Activated CD4-positive, alpha-beta T cell treated with anti-CD3 and anti-CD28 coated beads, Interleukin-2, Interleukin-4, amounts not matched to agents 100 ng/mL and 50 ng/mL, durations not matched to agents 16 hours and 8 hours (primary cell): ENCODE data around the gene RNF144A.
"Not testable (repeated sequence)": the region's sequence is repeated elsewhere in the genome, so short reads cannot be mapped to it uniquely, and the experiment has no call there.

Source experiments
- DNase-seq: peaks from one replicate; pipeline ENCODE4 v3.0.0-alpha.2; 2020; ENCODE audit warnings: low spot score

The RNF144A gene, protein sequence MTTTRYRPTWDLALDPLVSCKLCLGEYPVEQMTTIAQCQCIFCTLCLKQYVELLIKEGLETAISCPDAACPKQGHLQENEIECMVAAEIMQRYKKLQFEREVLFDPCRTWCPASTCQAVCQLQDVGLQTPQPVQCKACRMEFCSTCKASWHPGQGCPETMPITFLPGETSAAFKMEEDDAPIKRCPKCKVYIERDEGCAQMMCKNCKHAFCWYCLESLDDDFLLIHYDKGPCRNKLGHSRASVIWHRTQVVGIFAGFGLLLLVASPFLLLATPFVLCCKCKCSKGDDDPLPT

GRCh38 chr2:6917071-6917760 lies at the start of gene RNF144A:
Gene RNF144A (plus strand): TSS chr2:6917412. CDS start chr2:6996927, 79,515 bp downstream.
- DNase-seq, result peak; percentile 58

DNA sequence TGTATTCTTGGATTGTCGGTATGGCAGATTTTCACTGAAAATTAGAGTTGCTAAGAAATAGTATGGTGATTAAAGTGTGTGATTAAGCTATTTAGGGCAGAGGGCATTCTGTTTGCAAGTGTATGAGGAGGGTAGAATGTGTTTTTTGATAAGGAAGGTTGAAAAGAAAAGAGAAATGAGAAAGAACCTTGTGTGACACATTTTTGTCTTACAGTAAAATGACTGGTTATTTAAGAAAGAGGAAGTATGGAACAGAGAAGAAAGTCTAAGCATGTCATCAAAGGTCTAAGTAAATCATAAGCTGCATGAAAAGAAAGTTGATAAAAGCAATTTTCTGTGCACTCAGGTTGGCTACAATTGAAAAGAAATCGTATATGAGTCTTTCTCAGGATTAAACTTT lies 44.8 kb upstream of the RNF144A start:
- no peak for DNase-seq

DNA sequence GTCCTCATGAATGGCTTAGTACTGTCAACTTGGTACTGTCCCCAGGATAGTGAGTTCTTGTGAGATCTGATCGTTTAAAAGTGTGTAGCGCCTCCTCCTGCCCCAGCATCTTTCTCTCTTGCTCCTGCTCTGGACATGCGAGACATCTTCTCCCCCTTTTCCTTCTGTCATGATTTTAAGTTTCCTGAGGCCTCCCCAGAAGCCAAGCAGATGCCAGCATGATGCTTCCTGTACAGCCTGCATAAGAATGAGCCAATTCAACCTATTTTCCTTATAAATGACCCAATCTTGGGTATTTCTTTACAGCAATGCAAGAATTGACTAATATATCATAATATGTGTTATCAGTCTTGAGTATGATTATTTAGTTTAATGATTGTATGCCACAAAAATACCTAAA lies 43.2 kb upstream of the RNF144A start:
- no peak for DNase-seq

GRCh38 chr2:6876309-6876708 lies 40.9 kb upstream of the RNF144A start:
- DNase-seq, result no peak

- peak; percentile 53 for DNase-seq
Observed at GRCh38 chr2:6877402-6878304, 39.6 kb upstream of the RNF144A start, which contains the start of gene RSAD2. Gene RSAD2 (plus strand): TSS chr2:6877777. CDS start chr2:6877801, 24 bp downstream.

DNA sequence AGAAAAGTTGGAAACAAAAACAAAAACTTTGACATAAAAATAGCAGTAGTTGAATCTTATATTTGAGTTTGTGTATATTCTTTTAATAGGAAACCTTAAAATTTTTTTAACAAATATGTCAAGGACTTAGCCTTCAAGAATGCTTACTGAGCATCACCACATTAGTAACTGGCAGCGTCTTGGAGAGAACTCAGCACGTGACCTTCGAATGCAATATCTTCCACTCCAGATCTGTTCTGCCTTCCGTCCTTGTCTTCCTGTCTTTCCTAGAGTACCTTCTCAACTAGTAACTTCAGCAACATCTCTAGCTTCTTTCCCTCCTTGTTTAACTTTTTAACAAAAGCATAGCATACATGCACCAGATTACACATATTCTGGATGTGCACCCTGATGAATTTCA lies 38.7 kb upstream of the RNF144A start:
- no peak for DNase-seq

GRCh38 chr2:6879011-6879410 lies 38.2 kb upstream of the RNF144A start:
- no peak for DNase-seq

- DNase-seq, result peak; percentile 33
Observed at GRCh38 chr2:6880200-6880733, 36.9 kb upstream of the RNF144A start.

GRCh38 chr2:6881046-6881445 lies 36.2 kb upstream of the RNF144A start:
- no peak for DNase-seq

DNA sequence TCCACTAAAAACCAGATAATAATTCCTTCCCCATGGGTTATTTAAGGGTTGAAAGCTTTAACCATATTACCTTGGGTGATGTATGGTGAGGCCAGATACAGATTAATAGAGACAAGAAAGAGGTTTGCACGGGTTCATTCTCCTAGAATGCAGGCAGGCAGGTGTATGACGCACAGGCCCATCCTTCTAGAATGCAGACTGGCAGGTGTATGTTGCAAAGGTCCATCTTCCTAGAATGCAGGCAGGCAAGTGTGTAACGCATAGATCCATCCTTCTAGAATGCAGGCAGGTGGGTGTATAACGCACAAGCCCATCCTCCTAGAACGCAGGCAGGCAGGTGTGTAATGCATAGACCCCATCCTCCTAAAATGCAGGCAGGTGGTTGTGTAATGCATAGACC lies 35.7 kb upstream of the RNF144A start:
- no peak for DNase-seq

- no peak for DNase-seq
Observed at GRCh38 chr2:6883448-6884122, 33.6 kb upstream of the RNF144A start.

- DNase-seq, result no peak
Observed at GRCh38 chr2:6885551-6885950, 31.7 kb upstream of the RNF144A start.

DNA sequence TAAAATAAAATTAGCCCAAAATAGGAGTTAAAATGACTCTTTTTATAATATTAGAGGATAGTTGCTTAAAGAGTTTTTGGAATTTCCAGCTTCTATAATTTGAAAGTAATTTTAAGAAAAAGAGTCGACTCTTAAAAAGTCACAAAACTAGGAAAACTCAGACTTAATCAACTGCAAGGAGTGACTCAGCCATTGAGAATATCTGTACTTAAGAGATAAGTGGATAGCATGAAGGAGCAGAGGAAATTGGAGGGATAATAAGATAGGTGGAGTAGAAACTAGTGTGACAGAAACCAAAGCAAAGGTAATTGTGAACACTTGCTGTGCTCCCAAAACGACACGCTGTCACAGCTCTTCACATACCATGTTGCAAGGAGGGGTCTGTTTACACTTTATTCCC lies 31.2 kb upstream of the RNF144A start:
- DNase-seq, result no peak

DNA sequence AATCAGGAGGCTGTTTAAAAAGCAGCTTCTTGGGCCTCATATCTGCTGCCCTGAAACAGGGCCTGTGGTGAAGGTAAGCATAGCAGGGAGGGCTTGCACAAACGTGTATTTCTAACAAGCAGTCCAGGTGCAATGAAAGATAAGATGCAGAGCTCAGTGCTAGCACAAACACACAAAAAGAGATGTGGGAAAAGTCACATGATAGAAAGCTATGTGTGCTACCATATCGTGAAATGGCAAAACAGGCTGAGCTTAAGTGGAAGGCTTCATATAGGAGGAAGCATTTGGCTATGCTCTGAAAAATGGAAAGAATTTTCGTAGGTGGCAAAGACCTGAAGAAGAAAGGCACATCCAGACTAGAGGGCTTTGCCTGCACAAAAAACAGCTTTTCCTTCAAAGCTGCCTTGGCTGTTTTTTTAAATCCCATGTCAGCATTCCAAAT lies 29.4 kb upstream of the RNF144A start:
- DNase-seq, result no peak

GRCh38 chr2:6888724-6889123 lies 28.5 kb upstream of the RNF144A start:
- DNase-seq, result no peak

DNA sequence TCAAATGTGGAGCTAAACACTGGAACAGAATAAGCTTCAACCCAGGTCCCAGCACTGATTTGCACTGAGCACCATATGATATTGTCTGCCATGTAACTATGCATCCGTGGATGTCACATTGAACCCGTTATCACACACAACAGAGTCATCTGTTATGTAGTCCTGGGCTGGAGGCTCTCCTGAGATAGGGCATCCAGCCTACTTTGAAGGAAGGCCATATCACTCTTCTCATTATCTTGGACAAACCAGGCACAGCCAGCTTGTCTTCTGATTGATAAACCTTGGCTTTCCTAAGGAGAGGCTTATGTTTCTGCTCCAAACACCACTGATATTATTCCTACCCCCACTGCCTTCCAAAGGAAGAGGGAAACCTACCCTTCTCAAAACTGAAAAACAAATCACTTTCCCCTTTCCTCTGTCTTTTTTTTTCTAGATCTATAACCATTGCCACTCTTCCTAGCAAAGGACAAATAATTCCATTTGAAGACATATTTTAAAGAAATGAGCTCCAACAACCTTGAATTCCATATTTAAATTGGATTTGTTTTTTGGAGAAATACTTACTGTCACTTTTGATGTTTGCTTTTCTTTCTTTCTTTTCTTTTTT lies 23.2 kb upstream of the RNF144A start:
- no peak for DNase-seq

DNA sequence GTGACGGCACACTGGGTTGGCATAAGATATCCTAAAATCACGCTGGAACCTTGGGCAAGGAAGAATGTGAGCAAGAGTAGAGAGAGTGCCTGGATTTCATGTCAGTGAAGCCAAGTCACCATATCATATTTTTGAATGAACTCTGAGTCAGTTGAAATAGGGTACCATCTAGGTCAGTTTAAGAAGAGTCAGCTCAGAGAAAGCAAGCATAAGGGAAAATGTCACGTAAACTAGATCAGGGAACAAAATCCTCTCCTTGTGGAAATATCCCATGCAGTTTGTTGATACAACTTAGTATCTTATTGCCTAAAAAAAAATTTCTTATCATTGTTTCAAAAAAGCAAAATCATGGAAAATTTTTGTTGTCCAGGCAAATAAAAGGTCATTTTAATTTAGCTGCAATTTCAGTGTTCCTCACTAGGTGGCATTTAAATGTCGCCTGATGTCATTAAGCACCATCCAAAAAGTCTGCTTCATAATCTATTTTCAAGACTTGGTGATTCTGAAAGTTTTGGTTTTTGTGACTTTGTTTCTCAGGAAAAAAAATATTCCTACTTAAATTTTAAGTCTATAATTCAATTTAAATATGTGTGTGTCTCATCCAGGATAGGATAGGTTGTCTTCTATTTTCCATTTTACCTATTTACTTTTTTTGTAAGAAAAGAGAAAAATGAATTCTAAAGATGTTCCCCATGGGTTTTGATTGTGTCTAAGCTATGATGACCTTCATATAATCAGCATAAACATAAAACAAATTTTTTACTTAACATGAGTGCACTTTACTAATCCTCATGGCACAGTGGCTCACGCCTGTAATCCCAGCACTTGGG lies 20.1 kb upstream of the RNF144A start:
- peak; percentile 54 for DNase-seq

DNA sequence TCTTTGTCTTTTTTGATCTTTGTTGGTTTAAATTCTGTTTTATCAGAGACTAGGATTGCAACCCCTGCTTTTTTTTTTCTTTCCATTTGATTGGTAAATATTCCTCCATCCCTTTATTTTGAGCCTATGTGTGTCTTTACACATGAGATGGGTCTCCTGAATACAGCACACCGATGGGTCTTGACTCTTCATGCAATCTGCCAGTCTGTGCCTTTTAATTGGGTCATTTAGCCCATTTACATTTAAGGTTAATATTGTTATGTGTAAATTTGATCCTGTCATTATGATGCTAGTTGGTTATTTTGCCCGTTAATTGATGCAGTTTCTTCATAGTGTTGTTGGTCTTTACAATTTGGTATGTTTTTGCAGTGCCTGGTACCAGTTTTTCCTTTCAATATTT lies 14.6 kb upstream of the RNF144A start:
- not testable (repeated sequence) for DNase-seq

DNA sequence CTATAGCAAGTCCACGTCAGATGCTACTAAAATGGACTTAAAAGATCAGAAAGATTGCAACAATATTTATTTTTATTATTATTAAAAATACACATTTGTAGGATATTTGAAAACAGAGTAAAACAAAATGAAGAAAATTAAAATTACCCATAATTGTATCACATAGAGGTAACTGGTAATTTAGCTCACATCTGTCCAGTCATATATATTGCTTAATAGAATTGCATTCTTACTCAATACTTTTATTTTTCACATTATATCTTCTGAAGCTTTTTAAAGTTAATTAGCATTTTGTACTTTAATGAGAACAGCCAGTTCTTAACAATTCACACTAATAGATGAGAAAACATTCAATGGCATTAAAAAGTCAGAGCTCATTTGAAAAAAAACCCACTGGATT lies 11.5 kb upstream of the RNF144A start:
- no peak for DNase-seq

DNA sequence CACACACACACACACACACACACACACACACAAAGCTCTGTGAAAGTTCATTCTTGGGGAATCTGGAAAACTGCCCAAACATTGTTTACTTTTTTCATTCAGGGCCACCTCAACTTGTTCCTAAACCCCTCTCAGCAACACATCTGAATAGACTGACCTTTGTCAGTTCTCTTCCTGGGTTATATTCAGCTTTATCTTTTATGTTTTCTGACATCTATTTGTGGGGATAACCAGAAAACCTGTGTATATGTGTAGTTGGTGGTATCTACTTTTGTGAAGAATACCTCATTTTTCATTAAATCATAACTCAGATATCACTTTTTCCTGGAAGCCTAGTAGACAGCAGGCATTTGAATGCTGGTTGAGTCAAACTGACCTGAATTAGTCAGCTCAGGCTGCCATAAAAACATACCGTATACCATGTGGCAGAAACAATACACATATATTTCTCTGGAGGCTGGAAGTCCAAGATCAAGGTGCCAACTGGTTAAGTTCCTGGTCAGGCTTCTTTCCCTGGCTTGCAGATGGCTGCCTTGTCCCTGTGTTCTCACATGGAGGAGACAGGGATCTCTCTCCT lies 11.0 kb upstream of the RNF144A start:
- peak; percentile 73 for DNase-seq
